DOHH2 (cell line): ENCODE data around the gene HERC2.

Experiments used
- H3F3A ChIP-seq: fragments of 200-600 bp; sonication (generic), shearing (Covaris generic); 2 replicates; pipeline ENCODE4 v1.6.0; 2016; ENCODE audit warnings: antibody characterized with exemption, mild to moderate bottlenecking; ENCODE audit not compliant: control insufficient read depth, insufficient read depth
- H3K27ac ChIP-seq: fragments of 200-600 bp; sonication (generic); 2 replicates; pipeline ENCODE4 v1.5.1; 2014; ENCODE audit warnings: low read depth, mild to moderate bottlenecking, low read length, moderate library complexity
- H3K27me3 ChIP-seq: fragments of 200-600 bp; sonication (generic); 2 replicates; pipeline ENCODE4 v1.6.1; 2014; ENCODE audit warnings: mild to moderate bottlenecking, low read length, mixed read lengths; ENCODE audit not compliant: control insufficient read depth
- H3K36me3 ChIP-seq: fragments of 200-600 bp; sonication (generic); 2 replicates; pipeline ENCODE4 v1.6.1; 2014; ENCODE audit warnings: mild to moderate bottlenecking, low read length, moderate library complexity, mixed read lengths; ENCODE audit not compliant: control insufficient read depth
- H3K4me1 ChIP-seq: fragments of 200-600 bp; sonication (generic); 2 replicates; pipeline ENCODE4 v1.6.1; 2014; ENCODE audit warnings: mild to moderate bottlenecking, low read length, mixed read lengths; ENCODE audit not compliant: control insufficient read depth
- H3K4me2 ChIP-seq: fragments of 200-600 bp; sonication (generic); 2 replicates; pipeline ENCODE4 v1.6.0; 2014; ENCODE audit warnings: mild to moderate bottlenecking, low read length, moderate library complexity
- H3K4me3 ChIP-seq: fragments of 200-600 bp; sonication (generic); 2 replicates; pipeline ENCODE4 v1.5.1; 2014; ENCODE audit warnings: mild to moderate bottlenecking, low read length, mixed read lengths
- H3K79me2 ChIP-seq: fragments of 200-600 bp; sonication (generic); 2 replicates; pipeline ENCODE4 v1.6.1; 2014; ENCODE audit warnings: mild to moderate bottlenecking, low read length, mixed read lengths; ENCODE audit not compliant: control insufficient read depth
- H3K9me2 ChIP-seq: fragments of 200-600 bp; sonication (generic); replicated peaks from 2 replicates; pipeline ENCODE4 v1.6.1; 2014; ENCODE audit warnings: mild to moderate bottlenecking, low read length, mixed read lengths; ENCODE audit not compliant: control insufficient read depth
- H3K9me3 ChIP-seq: fragments of 200-600 bp; sonication (generic); 2 replicates; pipeline ENCODE4 v1.6.1; 2014; ENCODE audit warnings: antibody characterized with exemption, low read length, mixed read lengths; ENCODE audit not compliant: control insufficient read depth, insufficient read depth
- H4K20me1 ChIP-seq: fragments of 200-600 bp; sonication (generic); 2 replicates; pipeline ENCODE4 v1.6.0; 2014; ENCODE audit warnings: low read depth, mild to moderate bottlenecking, antibody characterized with exemption, low read length, moderate library complexity; ENCODE audit not compliant: control insufficient read depth, insufficient read depth
- EZH2phosphoT487 ChIP-seq: fragments of 200-600 bp; sonication (generic); IDR thresholded peaks from 2 replicates; pipeline ENCODE4 v1.6.1; 2017; ENCODE audit warnings: borderline replicate concordance, mild to moderate bottlenecking, antibody characterized with exemption, low read length, moderate library complexity, mixed read lengths
- TF ChIP-seq, protein P1 (sequence below): fragments of 200-600 bp; sonication (generic); IDR thresholded peaks from one replicate; pipeline ENCODE4 v1.5.1; 2014; ENCODE audit warnings: antibody characterized with exemption, mild to moderate bottlenecking, low read depth, low read length; ENCODE audit not compliant: poor library complexity, severe bottlenecking

The HERC2 gene

GRCh38 chr15:28167042-28167441, 154.9 kb downstream of the HERC2 start:
- Histone ChIP-seq H3K79me2 (no peaks in the 10 kb centered on the region), H3K4me1 (no peaks in the 10 kb centered on the region), H4K20me1 (no peaks in the 10 kb centered on the region), H3K36me3 (peaks cover 85% of the 10 kb centered on the region), H3K4me3 (no peak overlapping the region), H3F3A (no peaks in the 10 kb centered on the region), H3K9me3 (no peaks in the 10 kb centered on the region), H3K27ac (no peak overlapping the region), H3K4me2 (no peak overlapping the region), H3K9me2 (no peaks in the 10 kb centered on the region), H3K27me3 (no peaks in the 10 kb centered on the region)
- TF ChIP-seq EZH2phosphoT487 = no peak
- TF ChIP-seq, protein P1, sequence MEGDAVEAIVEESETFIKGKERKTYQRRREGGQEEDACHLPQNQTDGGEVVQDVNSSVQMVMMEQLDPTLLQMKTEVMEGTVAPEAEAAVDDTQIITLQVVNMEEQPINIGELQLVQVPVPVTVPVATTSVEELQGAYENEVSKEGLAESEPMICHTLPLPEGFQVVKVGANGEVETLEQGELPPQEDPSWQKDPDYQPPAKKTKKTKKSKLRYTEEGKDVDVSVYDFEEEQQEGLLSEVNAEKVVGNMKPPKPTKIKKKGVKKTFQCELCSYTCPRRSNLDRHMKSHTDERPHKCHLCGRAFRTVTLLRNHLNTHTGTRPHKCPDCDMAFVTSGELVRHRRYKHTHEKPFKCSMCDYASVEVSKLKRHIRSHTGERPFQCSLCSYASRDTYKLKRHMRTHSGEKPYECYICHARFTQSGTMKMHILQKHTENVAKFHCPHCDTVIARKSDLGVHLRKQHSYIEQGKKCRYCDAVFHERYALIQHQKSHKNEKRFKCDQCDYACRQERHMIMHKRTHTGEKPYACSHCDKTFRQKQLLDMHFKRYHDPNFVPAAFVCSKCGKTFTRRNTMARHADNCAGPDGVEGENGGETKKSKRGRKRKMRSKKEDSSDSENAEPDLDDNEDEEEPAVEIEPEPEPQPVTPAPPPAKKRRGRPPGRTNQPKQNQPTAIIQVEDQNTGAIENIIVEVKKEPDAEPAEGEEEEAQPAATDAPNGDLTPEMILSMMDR = no peak

GRCh38 chr15:28165791-28166190, 156.2 kb downstream of the HERC2 start:
- TF ChIP-seq, protein P1 = no peak
- TF ChIP-seq EZH2phosphoT487 = no peak
- Histone ChIP-seq H3K4me2 (no peak overlapping the region), H3K27me3 (no peaks in the 10 kb centered on the region), H3K9me2 (no peaks in the 10 kb centered on the region), H3K4me3 (no peak overlapping the region), H3K27ac (no peak overlapping the region), H3F3A (no peaks in the 10 kb centered on the region), H4K20me1 (no peaks in the 10 kb centered on the region), H3K36me3 (peaks cover 86% of the 10 kb centered on the region), H3K4me1 (no peaks in the 10 kb centered on the region), H3K9me3 (no peaks in the 10 kb centered on the region), H3K79me2 (no peaks in the 10 kb centered on the region)

- no peak overlapping the region for H3K4me2 ChIP-seq
- H3K27me3 ChIP-seq = no peaks in the 10 kb centered on the region
- H4K20me1 ChIP-seq = no peaks in the 10 kb centered on the region
- no peak for TF ChIP-seq EZH2phosphoT487
- no peaks in the 10 kb centered on the region for H3F3A ChIP-seq
- no peak overlapping the region for H3K27ac ChIP-seq
- no peaks in the 10 kb centered on the region for H3K9me3 ChIP-seq
- no peak overlapping the region for H3K4me3 ChIP-seq
- no peaks in the 10 kb centered on the region for H3K9me2 ChIP-seq
- H3K36me3 ChIP-seq = peaks cover 83% of the 10 kb centered on the region
- H3K79me2 ChIP-seq = no peaks in the 10 kb centered on the region
- no peaks in the 10 kb centered on the region for H3K4me1 ChIP-seq
These were observed 157.1 kb downstream of the HERC2 start for GRCh38 chr15:28164876-28165275.

- no peaks in the 10 kb centered on the region for H3F3A ChIP-seq
- no peaks in the 10 kb centered on the region for H3K9me3 ChIP-seq
- H3K27ac ChIP-seq = no peak overlapping the region
- H3K27me3 ChIP-seq = no peaks in the 10 kb centered on the region
- H3K4me3 ChIP-seq = no peak overlapping the region
- H4K20me1 ChIP-seq = no peaks in the 10 kb centered on the region
- no peak overlapping the region for H3K4me2 ChIP-seq
- H3K4me1 ChIP-seq = no peaks in the 10 kb centered on the region
- H3K9me2 ChIP-seq = no peaks in the 10 kb centered on the region
- H3K36me3 ChIP-seq = peaks cover 6% of the 10 kb centered on the region; the same call in 1 of the 2 replicates
- TF ChIP-seq EZH2phosphoT487 = no peak
- TF ChIP-seq, protein P1 = no peak
- H3K79me2 ChIP-seq = peaks cover 18% of the 10 kb centered on the region
These were observed 167.7 kb downstream of the HERC2 start for GRCh38 chr15:28154283-28154682.
